K562 (cell line): ENCODE data around the gene METRN. TPM values are rescaled to one million over a fixed set of nuclear protein-coding genes. Genes with fewer than 3 reads are reported as not detected.

Experiments used
- GABPA ChIP-seq: fragments of 200-800 bp; sonication (Bioruptor generic); conservative IDR thresholded peaks from 2 replicates; pipeline ENCODE4 v1.6.1; 2016; ENCODE audit warnings: low read depth, missing genetic modification characterization, missing compliant biosample characterization
- KAT8 ChIP-seq: fragments of 450-650 bp; IDR thresholded peaks from 2 replicates; pipeline ENCODE4 v1.6.1; 2016; ENCODE audit warnings: low read depth, mild to moderate bottlenecking
- RBM22 ChIP-seq: fragments of 200-400 bp; formaldehyde crosslinking; IDR thresholded peaks from 2 replicates; pipeline ENCODE4 v1.6.1; 2018; ENCODE audit warnings: low read length, low read depth; ENCODE audit not compliant: poor library complexity, severe bottlenecking
- RUNX1 ChIP-seq: sonication (generic); IDR thresholded peaks from 2 replicates; pipeline ENCODE4 v1.6.1; 2016; ENCODE audit warnings: antibody characterized with exemption, low read depth
- STAG1 ChIP-seq: sonication (generic); formaldehyde crosslinking; IDR thresholded peaks from 2 replicates; pipeline ENCODE4 v1.5.0; 2020; ENCODE audit warnings: missing genetic modification reagents, borderline replicate concordance
- ZNF766 ChIP-seq: fragments of 200-800 bp; sonication (Bioruptor generic); conservative IDR thresholded peaks from 2 replicates; pipeline ENCODE4 v1.6.1; 2016; ENCODE audit warnings: missing genetic modification characterization, missing compliant biosample characterization
- polyA plus RNA-seq, 8 experiments: library from polyadenylated mRNA; depleted of rRNA in 4 of 8; stranded (reverse) in 5 of 8; unstranded in 3 of 8; fragments of >200 nt; fragmentation: Nextera tagmentation in 2 of 8; fragmentation: Illumina TruSeq in 1 of 8; extraction: Ambion mirVana in 2 of 8; extraction: Trizol in 1 of 8; gene quantifications; 2 replicates each; pipeline versions ENCODE4 v1.2.1 to v1.2.3, GENCODE V29; 2011 to 2014; ENCODE audit warnings: inconsistent platforms in 1 of 8, missing spikeins in 1 of 8
- total RNA-seq, 7 experiments: library from RNA; depleted of rRNA in 6 of 7; stranded (reverse); fragments of >200 nt in 6 of 7; fragmentation: Illumina TruSeq in 2 of 7; extraction: Trizol in 2 of 7; gene quantifications; 2 replicates each; pipeline versions ENCODE4 v1.2.1 to v1.2.3, GENCODE V29; 2011 to 2021; ENCODE audit warnings: low replicate concordance in 1 of 7
- TF ChIP-seq, protein P1 (sequence below): fragments of 250-450 bp; sonication (Bioruptor Pico); IDR thresholded peaks from 2 replicates; pipeline ENCODE4 v1.5.0; 2020; ENCODE audit warnings: mild to moderate bottlenecking
- TF ChIP-seq, protein P2 (sequence below): fragments of 200-600 bp; sonication (generic); IDR thresholded peaks from one replicate; pipeline ENCODE4 v1.6.1; 2012; ENCODE audit warnings: mild to moderate bottlenecking, low read depth, low read length, inconsistent platforms
- TF ChIP-seq, protein P3 (sequence below): fragments of 450-650 bp; IDR thresholded peaks from 2 replicates; pipeline ENCODE4 v1.6.1; 2016; ENCODE audit warnings: low read depth, mild to moderate bottlenecking, moderate library complexity
- TF ChIP-seq, protein P4 (sequence below), 2 experiments: IDR thresholded peaks; 2 replicates each; pipeline ENCODE4 v1.6.1; 2011; ENCODE audit warnings: borderline replicate concordance in 1 of 2, control low read depth in 1 of 2, low read depth in 1 of 2, low read length in 1 of 2, mild to moderate bottlenecking in 1 of 2, mixed read lengths in 1 of 2, moderate library complexity in 1 of 2; ENCODE audit not compliant: insufficient read depth in 1 of 2, insufficient read length in 1 of 2, poor library complexity in 1 of 2, severe bottlenecking in 1 of 2; ENCODE audit errors: extremely low read depth in 1 of 2

Gene METRN
- total and polyA plus RNA-seq, 9 of the 15 experiments (the other 6 are each of a cell fraction or from before 2014, with no cell fraction given), result 0.20 to 89.8 (median 15.4) TPM

DNA sequence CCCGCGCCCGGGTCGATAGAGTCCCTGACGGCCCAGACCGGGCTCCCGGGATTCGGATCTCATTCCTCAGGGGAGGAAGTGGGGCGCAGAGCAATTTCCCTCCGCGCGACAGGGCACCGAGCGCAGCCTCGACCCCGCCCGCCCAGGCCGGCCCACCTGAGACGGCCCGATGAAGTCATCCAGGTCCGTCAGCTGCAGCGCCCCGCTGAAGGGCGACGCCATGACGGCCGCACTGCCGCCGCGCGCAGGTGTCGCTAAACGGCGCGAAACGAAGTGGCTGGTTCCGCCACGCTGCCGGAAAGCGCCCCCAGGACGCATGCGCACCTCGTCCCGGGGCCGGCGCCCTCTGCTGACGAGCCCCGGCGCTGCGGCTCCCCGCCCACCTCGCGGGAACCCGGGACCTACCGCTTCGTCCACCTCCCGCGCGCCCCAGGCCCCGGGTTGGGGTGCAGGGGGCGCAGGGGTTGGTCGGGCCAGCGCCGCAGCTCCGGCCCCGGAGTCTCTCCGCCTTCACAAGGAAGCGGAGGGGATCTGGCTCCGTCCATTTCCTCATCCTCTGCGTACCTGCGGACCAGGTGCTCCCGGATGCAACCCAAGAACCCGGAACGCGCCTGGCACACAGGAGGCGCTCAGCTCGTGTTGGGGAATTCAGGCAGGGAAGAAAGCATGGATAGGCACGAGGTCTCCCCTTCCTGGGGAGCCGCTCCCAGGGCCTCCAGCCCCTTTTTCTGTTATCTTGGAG is 26.0 kb downstream of the METRN start, which contains the start of gene CIAO3 (continued):
- TF ChIP-seq, protein P1, sequence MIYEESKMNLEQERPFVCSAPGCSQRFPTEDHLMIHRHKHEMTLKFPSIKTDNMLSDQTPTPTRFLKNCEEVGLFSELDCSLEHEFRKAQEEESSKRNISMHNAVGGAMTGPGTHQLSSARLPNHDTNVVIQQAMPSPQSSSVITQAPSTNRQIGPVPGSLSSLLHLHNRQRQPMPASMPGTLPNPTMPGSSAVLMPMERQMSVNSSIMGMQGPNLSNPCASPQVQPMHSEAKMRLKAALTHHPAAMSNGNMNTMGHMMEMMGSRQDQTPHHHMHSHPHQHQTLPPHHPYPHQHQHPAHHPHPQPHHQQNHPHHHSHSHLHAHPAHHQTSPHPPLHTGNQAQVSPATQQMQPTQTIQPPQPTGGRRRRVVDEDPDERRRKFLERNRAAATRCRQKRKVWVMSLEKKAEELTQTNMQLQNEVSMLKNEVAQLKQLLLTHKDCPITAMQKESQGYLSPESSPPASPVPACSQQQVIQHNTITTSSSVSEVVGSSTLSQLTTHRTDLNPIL, result no peak
- no peak for TF ChIP-seq KAT8
- no peak for TF ChIP-seq RUNX1
- peak; percentile 58; the same call in 1 of the 2 replicates for TF ChIP-seq GABPA (tag)
- no peak for TF ChIP-seq RBM22
- TF ChIP-seq, protein P2, sequence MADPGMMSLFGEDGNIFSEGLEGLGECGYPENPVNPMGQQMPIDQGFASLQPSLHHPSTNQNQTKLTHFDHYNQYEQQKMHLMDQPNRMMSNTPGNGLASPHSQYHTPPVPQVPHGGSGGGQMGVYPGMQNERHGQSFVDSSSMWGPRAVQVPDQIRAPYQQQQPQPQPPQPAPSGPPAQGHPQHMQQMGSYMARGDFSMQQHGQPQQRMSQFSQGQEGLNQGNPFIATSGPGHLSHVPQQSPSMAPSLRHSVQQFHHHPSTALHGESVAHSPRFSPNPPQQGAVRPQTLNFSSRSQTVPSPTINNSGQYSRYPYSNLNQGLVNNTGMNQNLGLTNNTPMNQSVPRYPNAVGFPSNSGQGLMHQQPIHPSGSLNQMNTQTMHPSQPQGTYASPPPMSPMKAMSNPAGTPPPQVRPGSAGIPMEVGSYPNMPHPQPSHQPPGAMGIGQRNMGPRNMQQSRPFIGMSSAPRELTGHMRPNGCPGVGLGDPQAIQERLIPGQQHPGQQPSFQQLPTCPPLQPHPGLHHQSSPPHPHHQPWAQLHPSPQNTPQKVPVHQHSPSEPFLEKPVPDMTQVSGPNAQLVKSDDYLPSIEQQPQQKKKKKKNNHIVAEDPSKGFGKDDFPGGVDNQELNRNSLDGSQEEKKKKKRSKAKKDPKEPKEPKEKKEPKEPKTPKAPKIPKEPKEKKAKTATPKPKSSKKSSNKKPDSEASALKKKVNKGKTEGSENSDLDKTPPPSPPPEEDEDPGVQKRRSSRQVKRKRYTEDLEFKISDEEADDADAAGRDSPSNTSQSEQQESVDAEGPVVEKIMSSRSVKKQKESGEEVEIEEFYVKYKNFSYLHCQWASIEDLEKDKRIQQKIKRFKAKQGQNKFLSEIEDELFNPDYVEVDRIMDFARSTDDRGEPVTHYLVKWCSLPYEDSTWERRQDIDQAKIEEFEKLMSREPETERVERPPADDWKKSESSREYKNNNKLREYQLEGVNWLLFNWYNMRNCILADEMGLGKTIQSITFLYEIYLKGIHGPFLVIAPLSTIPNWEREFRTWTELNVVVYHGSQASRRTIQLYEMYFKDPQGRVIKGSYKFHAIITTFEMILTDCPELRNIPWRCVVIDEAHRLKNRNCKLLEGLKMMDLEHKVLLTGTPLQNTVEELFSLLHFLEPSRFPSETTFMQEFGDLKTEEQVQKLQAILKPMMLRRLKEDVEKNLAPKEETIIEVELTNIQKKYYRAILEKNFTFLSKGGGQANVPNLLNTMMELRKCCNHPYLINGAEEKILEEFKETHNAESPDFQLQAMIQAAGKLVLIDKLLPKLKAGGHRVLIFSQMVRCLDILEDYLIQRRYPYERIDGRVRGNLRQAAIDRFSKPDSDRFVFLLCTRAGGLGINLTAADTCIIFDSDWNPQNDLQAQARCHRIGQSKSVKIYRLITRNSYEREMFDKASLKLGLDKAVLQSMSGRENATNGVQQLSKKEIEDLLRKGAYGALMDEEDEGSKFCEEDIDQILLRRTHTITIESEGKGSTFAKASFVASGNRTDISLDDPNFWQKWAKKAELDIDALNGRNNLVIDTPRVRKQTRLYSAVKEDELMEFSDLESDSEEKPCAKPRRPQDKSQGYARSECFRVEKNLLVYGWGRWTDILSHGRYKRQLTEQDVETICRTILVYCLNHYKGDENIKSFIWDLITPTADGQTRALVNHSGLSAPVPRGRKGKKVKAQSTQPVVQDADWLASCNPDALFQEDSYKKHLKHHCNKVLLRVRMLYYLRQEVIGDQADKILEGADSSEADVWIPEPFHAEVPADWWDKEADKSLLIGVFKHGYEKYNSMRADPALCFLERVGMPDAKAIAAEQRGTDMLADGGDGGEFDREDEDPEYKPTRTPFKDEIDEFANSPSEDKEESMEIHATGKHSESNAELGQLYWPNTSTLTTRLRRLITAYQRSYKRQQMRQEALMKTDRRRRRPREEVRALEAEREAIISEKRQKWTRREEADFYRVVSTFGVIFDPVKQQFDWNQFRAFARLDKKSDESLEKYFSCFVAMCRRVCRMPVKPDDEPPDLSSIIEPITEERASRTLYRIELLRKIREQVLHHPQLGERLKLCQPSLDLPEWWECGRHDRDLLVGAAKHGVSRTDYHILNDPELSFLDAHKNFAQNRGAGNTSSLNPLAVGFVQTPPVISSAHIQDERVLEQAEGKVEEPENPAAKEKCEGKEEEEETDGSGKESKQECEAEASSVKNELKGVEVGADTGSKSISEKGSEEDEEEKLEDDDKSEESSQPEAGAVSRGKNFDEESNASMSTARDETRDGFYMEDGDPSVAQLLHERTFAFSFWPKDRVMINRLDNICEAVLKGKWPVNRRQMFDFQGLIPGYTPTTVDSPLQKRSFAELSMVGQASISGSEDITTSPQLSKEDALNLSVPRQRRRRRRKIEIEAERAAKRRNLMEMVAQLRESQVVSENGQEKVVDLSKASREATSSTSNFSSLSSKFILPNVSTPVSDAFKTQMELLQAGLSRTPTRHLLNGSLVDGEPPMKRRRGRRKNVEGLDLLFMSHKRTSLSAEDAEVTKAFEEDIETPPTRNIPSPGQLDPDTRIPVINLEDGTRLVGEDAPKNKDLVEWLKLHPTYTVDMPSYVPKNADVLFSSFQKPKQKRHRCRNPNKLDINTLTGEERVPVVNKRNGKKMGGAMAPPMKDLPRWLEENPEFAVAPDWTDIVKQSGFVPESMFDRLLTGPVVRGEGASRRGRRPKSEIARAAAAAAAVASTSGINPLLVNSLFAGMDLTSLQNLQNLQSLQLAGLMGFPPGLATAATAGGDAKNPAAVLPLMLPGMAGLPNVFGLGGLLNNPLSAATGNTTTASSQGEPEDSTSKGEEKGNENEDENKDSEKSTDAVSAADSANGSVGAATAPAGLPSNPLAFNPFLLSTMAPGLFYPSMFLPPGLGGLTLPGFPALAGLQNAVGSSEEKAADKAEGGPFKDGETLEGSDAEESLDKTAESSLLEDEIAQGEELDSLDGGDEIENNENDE, result no peak
- no peak for TF ChIP-seq ZNF766 (CRISPR knock-in tag)
- no peak for TF ChIP-seq STAG1
- TF ChIP-seq, protein P3, sequence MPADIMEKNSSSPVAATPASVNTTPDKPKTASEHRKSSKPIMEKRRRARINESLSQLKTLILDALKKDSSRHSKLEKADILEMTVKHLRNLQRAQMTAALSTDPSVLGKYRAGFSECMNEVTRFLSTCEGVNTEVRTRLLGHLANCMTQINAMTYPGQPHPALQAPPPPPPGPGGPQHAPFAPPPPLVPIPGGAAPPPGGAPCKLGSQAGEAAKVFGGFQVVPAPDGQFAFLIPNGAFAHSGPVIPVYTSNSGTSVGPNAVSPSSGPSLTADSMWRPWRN, result no peak
- TF ChIP-seq, protein P4, sequence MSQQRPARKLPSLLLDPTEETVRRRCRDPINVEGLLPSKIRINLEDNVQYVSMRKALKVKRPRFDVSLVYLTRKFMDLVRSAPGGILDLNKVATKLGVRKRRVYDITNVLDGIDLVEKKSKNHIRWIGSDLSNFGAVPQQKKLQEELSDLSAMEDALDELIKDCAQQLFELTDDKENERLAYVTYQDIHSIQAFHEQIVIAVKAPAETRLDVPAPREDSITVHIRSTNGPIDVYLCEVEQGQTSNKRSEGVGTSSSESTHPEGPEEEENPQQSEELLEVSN (IDR thresholded peaks at IDR 0.05; ENCODE audit: borderline replicate concordance in 1 of 2, extremely low read depth in 1 of 2, insufficient read depth in 1 of 2, insufficient read length in 1 of 2, low read depth in 1 of 2, low read length in 1 of 2, poor library complexity in 1 of 2, severe bottlenecking in 1 of 2), result peak; percentile 75 to 83
